Mucosa of descending colon (tissue), 3 donors: Measurements from ENCODE around the gene PFKFB3. TPM values are rescaled to one million over a fixed set of nuclear protein-coding genes. Genes with fewer than 3 reads are reported as not detected.
"Not testable (repeated sequence)": the region's sequence is repeated elsewhere in the genome, so short reads cannot be mapped to it uniquely, and the experiment has no call there.

ENCODE experiments used
- ATAC-seq: fragments of 200-7000 bp; cut with Tn5 transposase; one replicate; pipeline ENCODE4 v1.9.1; 2020; ENCODE audit warnings: mild to moderate bottlenecking, moderate library complexity
- DNase-seq, 3 donors: peaks; one replicate each; pipeline ENCODE4 v3.0.0-alpha.2; 2020
- H3K36me3 ChIP-seq: fragments of 200-600 bp; one replicate; pipeline ENCODE4 v1.8.0; 2021; ENCODE audit warnings: low read depth, mild to moderate bottlenecking
- H3K4me1 ChIP-seq: fragments of 200-600 bp; one replicate; pipeline ENCODE4 v1.8.0; 2021; ENCODE audit warnings: low read depth, mild to moderate bottlenecking
- H3K4me3 ChIP-seq: fragments of 200-600 bp; one replicate; pipeline ENCODE4 v1.8.0; 2021; ENCODE audit warnings: mild to moderate bottlenecking
- H3K9me3 ChIP-seq: fragments of 200-600 bp; one replicate; pipeline ENCODE4 v1.8.0; 2021; ENCODE audit warnings: mild to moderate bottlenecking
- CTCF ChIP-seq: fragments of 200-600 bp; IDR thresholded peaks from one replicate; pipeline ENCODE4 v1.8.0; 2022; ENCODE audit warnings: antibody characterized with exemption, mild to moderate bottlenecking
- intact Hi-C, 2 donors: fragments of 100-400 bp; cut with DNase I in 1 of 2; cut with micrococcal nuclease in 1 of 2; formaldehyde crosslinking; loops; one replicate each; pipeline versions ENCODE4 v1.11.0 to v1.11.1; 2022; cut with DNase I, micrococcal nuclease
- total RNA-seq, 3 donors: library from RNA; stranded (reverse); fragmentation: NEBNext Ultra II Directional in 2 of 3; extraction: Animal tissue kit (Norgen Biotek cat#: 25700) in 2 of 3; gene quantifications; one replicate each; pipeline versions ENCODE4 v1.2.1 to v1.2.4, GENCODE V29; 2021 to 2023
- donor health status: DM: no; HTN: no; CAD: no; lungs with moderate emphysema.
- donor health status: DM: no; HTN: no; CAD: no.
- donor health status: DM: no; HTN: yes; CAD: no.

PFKFB3 gene
- total RNA-seq, 3 donors from 2014 or later, result 19.3 to 39.0 (median 21.7) TPM

GRCh38 chr10:6186894-6187256 lies 15.9 kb upstream of the PFKFB3 start:
- Histone ChIP-seq H3K9me3 (no peaks in the 10 kb centered on the region), H3K4me3 (no peak overlapping the region), H3K36me3 (no peaks in the 10 kb centered on the region), H3K4me1 (peaks cover 7% of the 10 kb centered on the region)
- intact Hi-C loops, result no loop called here
- DNase-seq (no peak), ATAC-seq (no peak)
- no peak for TF ChIP-seq CTCF

GRCh38 chr10:6187278-6187677 lies 15.5 kb upstream of the PFKFB3 start:
- no peak overlapping the region for H3K4me3 ChIP-seq
- peaks cover 7% of the 10 kb centered on the region for H3K4me1 ChIP-seq
- H3K9me3 ChIP-seq, result no peaks in the 10 kb centered on the region
- DNase-seq (no peak), ATAC-seq (no peak)
- TF ChIP-seq CTCF, result no peak
- intact Hi-C loops, result no loop called here
- no peaks in the 10 kb centered on the region for H3K36me3 ChIP-seq

GRCh38 chr10:6190033-6190432 lies 12.7 kb upstream of the PFKFB3 start:
- H3K4me3 ChIP-seq, H3K36me3 ChIP-seq, H3K4me1 ChIP-seq, H3K9me3 ChIP-seq, intact Hi-C loops, ATAC-seq: not testable (repeated sequence)
- peak in 1 of 3 donors; percentile 5 for DNase-seq

- no peaks in the 10 kb centered on the region for H3K9me3 ChIP-seq
- ATAC-seq, result no peak
- intact Hi-C loops, result no loop called here
- no peak for DNase-seq
- no peaks in the 10 kb centered on the region for H3K36me3 ChIP-seq
- no peak overlapping the region for H3K4me3 ChIP-seq
- H3K4me1 ChIP-seq, result no peaks in the 10 kb centered on the region
- TF ChIP-seq CTCF, result no peak
Observed at GRCh38 chr10:6191147-6191546, 11.6 kb upstream of the PFKFB3 start.

GRCh38 chr10:6191569-6191968 lies 11.2 kb upstream of the PFKFB3 start:
- Histone ChIP-seq H3K9me3 (no peaks in the 10 kb centered on the region), H3K4me3 (no peak overlapping the region), H3K36me3 (no peaks in the 10 kb centered on the region), H3K4me1 (no peaks in the 10 kb centered on the region)
- peak in 1 of 3 donors; percentile 15 for DNase-seq
- no peak for TF ChIP-seq CTCF
- ATAC-seq, result no peak
- intact Hi-C loops, result no loop called here

GRCh38 chr10:6193342-6193741 lies 9.4 kb upstream of the PFKFB3 start:
- ATAC-seq, intact Hi-C loops, DNase-seq, H3K36me3 ChIP-seq, H3K4me3 ChIP-seq, H3K9me3 ChIP-seq, H3K4me1 ChIP-seq: not testable (repeated sequence)

- intact Hi-C loops, result no loop called here
- H3K4me1 ChIP-seq, result no peaks in the 10 kb centered on the region
- TF ChIP-seq CTCF, result no peak
- no peaks in the 10 kb centered on the region for H3K9me3 ChIP-seq
- ATAC-seq (no peak), DNase-seq (no peak)
- no peaks in the 10 kb centered on the region for H3K36me3 ChIP-seq
- H3K4me3 ChIP-seq, result no peak overlapping the region
Observed at GRCh38 chr10:6194311-6194710, 8.4 kb upstream of the PFKFB3 start.
